ENCODE results near the gene KRTAP9-8.
"Not testable (repeated sequence)": the region's sequence is repeated elsewhere in the genome, so short reads cannot be mapped to it uniquely, and the experiment has no call there.

KRTAP9-8 gene

DNA sequence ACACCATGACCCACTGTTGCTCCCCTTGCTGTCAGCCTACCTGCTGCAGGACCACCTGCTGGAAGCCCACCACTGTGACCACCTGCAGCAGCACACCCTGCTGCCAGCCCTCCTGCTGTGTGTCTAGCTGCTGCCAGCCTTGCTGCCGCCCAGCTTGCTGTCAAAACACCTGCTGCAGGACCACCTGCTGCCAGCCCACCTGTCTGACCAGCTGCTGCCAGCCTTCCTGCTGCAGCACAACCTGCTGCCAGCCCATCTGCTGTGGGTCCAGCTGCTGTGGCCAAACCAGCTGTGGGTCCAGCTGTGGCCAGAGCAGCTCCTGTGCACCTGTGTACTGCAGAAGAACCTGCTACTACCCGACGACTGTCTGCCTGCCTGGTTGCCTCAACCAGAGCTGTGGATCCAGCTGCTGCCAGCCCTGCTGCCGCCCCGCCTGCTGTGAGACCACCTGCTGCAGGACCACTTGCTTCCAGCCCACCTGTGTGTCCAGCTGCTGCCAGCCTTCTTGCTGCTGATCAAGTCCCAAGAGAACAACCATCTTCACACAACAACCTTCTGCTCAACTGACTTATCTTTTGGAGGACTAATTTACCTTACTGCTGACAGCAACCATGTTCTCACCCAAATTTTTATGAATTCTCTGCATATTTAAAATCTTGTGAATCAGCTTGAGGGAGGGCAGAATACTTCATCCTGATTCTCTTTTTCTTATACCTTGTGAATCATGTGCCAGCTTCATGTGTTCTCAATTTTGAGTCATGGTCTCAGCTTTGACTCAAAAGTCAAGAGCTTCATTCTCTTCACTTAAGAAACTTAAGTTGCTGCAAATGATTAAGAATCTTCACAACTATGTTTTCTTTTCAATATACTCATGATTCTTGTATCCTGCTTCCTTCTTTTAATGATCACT is 17.8 kb downstream of the KRTAP9-8 start, which contains the start of gene KRTAP9-9:
TSS of gene KRTAP9-9 (plus strand) at position 4 of the 910 bp plus-strand sequence.
- not testable (repeated sequence) for DNase-seq (ENCODE audit: low read depth, low spot score)

DNA sequence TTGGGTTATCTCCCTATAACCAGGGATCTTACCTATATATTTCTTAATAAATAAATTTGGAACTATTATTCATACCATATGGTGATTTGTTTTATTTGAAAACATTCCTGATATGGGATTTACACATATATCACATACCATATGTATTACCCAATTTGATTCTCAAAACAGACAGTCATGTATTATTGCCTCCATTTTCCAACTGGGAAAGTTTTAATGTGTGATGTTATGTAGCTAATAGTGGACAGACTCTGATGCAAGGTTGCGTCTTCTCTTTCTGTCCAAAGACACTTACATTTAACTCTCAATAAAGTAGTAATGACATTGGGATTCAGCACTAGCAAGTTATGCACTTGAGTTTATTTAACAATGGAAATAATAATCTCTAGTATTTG is 18.5 kb downstream of the KRTAP9-8 start:
- no peak for DNase-seq (ENCODE audit: low read depth, low spot score)

DNA sequence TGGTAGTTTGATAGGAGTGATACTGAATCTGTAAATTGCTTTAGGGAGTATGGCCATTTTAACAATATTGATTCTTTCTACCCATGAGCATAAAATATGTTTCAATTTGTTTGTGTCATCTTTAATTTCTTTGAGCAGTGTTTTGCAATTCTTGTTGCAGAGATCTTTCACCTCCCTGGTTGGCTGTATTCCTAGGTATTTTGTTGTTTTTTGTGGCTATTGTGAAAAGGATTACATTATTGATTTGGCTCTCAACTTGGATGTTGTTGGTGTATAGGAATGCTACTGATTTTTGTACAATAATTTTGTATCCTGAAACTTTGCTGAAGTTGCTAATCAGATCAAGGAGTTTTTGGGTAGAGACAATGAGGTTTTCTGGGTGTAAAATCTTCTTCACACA is 20.6 kb downstream of the KRTAP9-8 start:
- no peak for DNase-seq (ENCODE audit: low read depth, low spot score)

DNA sequence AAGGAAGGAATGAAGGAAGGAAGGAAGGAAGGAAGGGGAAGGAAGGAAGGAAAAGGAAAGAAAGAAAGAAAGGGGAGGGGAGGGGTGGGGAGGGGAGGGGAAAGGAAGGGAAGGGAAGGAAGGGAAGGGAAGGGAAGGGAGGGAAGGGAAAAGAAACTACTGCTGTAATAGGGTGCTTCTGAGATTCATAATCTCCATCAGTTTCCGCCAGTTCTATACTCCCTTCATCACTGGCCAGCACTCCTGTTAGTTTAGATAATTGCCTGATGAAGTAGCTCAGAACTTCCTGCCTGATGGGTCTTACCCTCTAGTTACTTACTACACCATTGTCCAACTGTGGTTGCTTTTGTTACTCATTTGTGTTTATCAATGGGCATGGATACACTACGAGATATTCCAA is 25.4 kb downstream of the KRTAP9-8 start:
- DNase-seq (ENCODE audit: low read depth, low spot score) = no peak

DNA sequence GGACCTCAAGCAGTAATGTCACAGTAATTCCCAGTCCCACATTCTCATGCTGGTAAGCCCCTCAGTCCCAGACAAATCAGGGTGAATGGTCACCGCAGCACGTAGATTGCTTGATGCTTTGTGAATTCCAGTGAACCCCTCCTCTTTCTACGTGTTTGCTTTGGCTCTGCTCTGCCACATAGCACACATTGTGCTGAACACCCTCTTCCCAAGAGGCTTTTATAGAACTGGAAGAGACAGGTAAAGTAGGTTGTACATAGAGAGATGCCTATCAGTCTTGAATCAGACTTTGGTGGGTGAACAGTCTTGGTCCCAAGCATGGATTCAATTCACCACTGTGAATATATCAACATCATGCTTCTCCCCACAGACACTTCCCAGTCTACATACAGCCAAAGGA is 26.8 kb downstream of the KRTAP9-8 start:
- DNase-seq (ENCODE audit: low read depth, low spot score) = no peak

DNA sequence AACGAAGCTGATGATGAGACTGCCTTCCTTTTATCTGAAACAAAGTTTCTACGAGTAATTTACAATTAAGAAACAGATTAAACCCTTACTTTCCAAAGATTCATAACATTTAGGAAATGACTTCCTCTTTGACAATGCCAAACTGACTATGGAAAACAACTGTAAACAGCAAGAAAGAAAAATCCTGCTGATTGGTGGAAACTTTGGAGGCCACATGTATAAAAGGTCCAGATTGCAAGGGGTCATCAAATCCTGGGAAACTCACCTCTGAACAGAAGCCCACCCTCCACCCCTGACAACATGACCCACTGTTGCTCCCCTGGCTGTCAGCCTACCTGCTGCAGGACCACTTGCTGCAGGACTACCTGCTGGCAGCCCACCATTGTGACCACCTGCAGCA is 27.3 kb downstream of the KRTAP9-8 start, which contains the start of gene KRTAP9-6:
TSS of gene KRTAP9-6 (plus strand) at position 301 of the 400 bp plus-strand sequence. CDS start at position 301, 0 bp downstream.
- DNase-seq (ENCODE audit: low read depth, low spot score) = no peak

DNA sequence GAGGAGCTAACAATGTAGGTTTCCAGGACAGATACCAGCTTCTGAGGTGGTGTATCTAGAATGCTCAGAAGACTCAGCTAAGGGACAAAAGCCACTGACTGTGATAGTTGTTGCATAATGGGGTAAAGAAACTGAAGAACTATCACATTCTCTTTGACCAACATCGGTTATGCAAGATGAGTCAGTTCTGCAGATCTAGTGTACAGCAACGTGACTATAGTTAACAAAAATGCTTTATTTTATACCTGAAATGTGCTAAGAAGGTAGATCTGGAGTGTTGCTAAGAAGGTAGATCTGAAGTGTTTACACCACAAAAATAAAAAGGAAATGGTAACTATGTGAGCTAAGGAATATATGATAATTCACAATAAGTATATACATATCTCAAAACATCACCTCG is 29.9 kb downstream of the KRTAP9-8 start:
- no peak for DNase-seq (ENCODE audit: low read depth, low spot score)

DNA sequence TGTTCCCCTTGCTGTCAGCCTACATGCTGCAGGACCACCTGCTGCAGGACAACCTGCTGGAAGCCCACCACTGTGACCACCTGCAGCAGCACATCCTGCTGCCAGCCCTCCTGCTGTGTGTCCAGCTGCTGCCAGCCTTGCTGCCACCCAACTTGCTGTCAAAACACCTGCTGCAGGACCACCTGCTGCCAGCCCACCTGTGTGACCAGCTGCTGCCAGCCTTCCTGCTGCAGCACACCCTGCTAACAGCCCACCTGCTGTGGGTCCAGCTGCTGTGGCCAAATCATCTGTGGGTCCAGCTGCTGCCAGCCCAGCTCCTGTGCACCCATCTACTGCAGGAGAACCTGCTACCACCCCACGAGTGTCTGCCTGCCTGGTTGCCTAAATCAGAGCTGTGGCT is 33.5 kb downstream of the KRTAP9-8 start:
- not testable (repeated sequence) for DNase-seq (ENCODE audit: low read depth, low spot score)

DNA sequence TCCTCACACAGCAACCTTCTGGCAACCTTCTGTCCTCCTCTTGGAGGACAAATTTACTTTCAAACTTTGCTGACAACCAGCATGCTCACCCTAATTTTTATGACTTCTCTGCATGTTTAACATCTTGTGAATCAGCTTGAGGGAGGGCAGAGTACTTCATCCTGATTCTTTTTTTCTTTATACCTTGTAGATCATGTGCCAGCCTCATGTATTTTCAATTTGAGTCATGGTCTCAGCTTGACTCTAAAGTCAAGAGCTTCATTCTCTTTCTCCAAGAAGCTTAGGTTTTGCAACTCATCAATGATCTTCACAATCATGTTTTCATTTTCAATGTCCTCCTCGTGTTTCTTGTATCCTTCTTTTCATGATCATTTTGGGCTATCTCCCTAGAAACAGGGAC is 34.1 kb downstream of the KRTAP9-8 start:
- DNase-seq (ENCODE audit: low read depth, low spot score) = no peak

DNA sequence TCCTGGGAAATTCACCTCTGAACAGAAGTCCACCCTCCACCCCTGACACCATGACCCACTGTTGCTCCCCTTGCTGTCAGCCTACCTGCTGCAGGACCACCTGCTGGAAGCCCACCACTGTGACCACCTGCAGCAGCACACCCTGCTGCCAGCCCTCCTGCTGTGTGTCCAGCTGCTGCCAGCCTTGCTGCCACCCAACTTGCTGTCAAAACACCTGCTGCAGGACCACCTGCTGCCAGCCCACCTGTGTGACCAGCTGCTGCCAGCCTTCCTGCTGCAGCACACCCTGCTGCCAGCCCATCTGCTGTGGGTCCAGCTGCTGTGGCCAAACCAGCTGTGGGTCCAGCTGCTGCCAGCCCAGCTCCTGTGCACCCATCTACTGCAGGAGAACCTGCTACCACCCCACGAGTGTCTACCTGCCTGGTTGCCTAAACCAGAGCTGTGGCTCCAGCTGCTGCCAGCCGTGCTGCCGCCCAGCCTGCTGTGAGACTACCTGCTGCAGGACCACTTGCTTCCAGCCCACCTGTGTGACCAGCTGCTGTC is 37.9 kb downstream of the KRTAP9-8 start, which contains the start of gene KRTAP9-7:
TSS of gene KRTAP9-7 (plus strand) at position 51 of the 543 bp plus-strand sequence. CDS start at position 51, 0 bp downstream.
- not testable (repeated sequence) for DNase-seq (ENCODE audit: low read depth, low spot score)

DNA sequence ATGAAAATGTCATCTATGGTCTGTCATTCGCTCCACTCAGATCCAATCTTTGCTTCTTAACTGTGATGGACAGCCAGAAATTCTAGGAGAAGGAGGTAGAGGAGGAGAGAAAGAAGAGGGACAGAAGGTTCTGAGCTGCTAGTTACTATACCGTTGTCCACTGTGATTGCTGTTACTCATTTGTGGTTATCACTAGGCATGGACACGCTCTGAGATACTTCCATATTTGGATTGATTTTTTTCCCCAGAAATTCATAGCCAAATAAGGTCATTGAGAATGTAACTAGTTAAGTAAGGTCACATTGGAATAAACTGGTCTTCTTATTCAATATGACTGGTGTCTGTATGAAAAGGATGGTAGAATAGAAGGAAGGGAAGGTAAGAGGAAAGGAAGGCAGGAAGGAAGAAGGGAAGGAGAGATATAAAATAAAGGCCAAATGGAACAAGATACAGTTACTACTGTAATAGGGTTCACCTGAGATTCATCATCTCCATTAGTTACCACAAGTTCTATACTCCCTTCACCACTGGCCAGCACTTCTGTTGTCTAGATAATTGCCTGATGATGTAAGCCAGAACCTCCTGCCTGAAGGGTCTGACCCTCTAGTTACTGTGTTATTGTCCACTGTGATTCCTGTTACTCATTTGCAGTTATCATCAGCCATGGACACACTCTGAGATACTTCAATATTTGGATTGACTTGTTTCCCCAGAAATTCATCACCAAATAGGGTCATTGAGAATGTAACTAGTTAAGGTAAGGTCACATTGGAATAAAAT is 40.6 kb downstream of the KRTAP9-8 start:
- DNase-seq (ENCODE audit: low read depth, low spot score) = no peak

DNA sequence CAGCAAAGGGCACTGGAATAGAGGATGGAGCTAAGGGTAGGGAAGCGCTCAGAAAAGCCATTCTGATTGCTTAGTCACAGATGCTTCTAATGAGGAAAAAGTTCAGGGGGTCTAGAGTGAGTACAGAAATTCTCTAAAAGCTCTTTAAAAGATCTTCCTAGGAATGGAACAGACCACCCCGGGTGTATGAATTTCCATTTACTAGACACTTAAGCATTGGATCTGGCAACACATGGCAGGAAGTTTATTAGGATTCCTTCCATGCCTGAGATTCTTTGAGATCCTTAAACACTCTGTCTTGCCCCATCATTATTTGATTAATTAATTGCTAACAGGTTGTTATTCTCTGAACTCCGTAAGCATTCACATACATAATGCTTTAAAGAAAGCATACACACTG is 46.2 kb downstream of the KRTAP9-8 start:
- DNase-seq (ENCODE audit: low read depth, low spot score) = no peak

DNA sequence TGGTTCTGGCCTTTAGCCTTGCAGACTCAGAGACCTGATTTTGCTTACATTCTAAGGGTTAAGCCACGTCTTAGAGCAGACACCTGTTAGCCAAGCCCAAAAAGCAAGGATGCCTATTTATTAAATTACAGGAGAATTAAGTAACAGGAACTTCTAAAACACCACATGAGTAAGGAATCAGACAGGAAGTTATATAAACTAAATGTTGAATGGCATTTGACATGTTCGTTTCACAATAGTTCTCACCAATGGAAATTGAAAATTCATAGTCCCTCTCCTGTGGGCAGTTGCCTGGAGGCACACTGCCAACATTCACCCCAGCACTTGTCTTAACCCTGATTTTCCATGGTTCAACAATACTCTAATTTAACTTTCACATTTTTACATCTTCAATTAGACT is 46.7 kb downstream of the KRTAP9-8 start:
- DNase-seq (ENCODE audit: low read depth, low spot score) = no peak

DNA sequence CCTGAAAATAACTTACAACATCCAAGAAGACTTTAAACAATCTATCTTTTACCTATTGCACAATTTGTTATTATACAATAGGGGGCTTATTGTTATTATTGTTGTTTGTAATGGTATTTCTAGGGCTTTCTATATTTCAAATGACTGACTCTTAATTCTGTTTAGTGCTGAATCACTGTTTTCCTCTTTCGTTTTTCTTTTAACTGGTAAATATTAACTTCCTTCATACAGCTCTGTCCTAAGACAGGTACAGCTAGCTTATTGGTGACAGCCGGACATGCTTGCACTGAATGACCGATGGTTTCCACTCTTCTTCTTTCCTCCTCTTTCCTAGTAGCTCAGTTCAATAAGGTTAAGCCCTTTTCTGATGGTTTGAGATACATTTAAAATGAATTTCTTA is 49.3 kb downstream of the KRTAP9-8 start:
- DNase-seq (ENCODE audit: low read depth, low spot score) = no peak
